ENCODE data around the gene SELENOO. TPM values are rescaled to one million over a fixed set of nuclear protein-coding genes. Genes with fewer than 3 reads are reported as not detected.

Gene SELENOO
- total RNA-seq, 1 experiment from 2014 or later: 19.0 TPM

GRCh38 chr22:50157709-50158375 is 43.0 kb upstream of the SELENOO start:
- Histone ChIP-seq H4K91ac (ENCODE audit: insufficient read length, low read depth, low read length) (no peak overlapping the region), H3K9ac (ENCODE audit: extremely low read depth, insufficient read length, low read length) (no peak overlapping the region), H2BK15ac (ENCODE audit: low read depth, low read length) (no peak overlapping the region), H4K5ac (ENCODE audit: insufficient read length, low read depth, low read length) (no peak overlapping the region), H3K9me3 (ENCODE audit: control insufficient read depth, low read depth, low read length) (no peaks in the 10 kb centered on the region), H3K27me3 (ENCODE audit: insufficient read depth, low read length) (no peaks in the 10 kb centered on the region), H2AFZ (ENCODE audit: low read length) (no peak overlapping the region), H3K4me1 (ENCODE audit: insufficient read depth, low read length) (no peaks in the 10 kb centered on the region), H2AK5ac (ENCODE audit: insufficient read length, low read length) (no peak overlapping the region), H3K56ac (ENCODE audit: insufficient read length, low read depth, low read length) (no peak overlapping the region), H2BK12ac (ENCODE audit: insufficient read length, low read depth, low read length) (no peak overlapping the region), H3K23ac (ENCODE audit: insufficient read length, low read depth, low read length) (no peak overlapping the region), H3K79me1 (ENCODE audit: insufficient read depth, low read depth, low read length, poor library complexity, severe bottlenecking) (no peaks in the 10 kb centered on the region), H2BK120ac (ENCODE audit: low read depth, low read length, poor library complexity, severe bottlenecking) (no peak overlapping the region), H2BK20ac (ENCODE audit: low read depth, low read length, poor library complexity, severe bottlenecking) (no peak overlapping the region), H3K4ac (ENCODE audit: low read depth, low read length) (no peak overlapping the region), H3K27ac (ENCODE audit: insufficient read length, low read depth, low read length) (no peak overlapping the region), H4K20me1 (ENCODE audit: control insufficient read depth, insufficient read depth, insufficient read length) (peaks cover 2% of the 10 kb centered on the region), H3K23me2 (ENCODE audit: insufficient read length, low read depth, low read length, poor library complexity, severe bottlenecking) (no peaks in the 10 kb centered on the region), H3T11ph (ENCODE audit: low read length) (no peak overlapping the region), H3K79me2 (ENCODE audit: insufficient read depth, low read length) (no peaks in the 10 kb centered on the region), H3K18ac (ENCODE audit: insufficient read length, low read depth, low read length) (no peak overlapping the region), H2BK5ac (ENCODE audit: insufficient read length, low read length) (no peak overlapping the region), H3K14ac (ENCODE audit: insufficient read depth, low read length) (no peak overlapping the region), H3K4me2 (ENCODE audit: insufficient read depth, insufficient read length, low read length) (no peak overlapping the region), H4K8ac (replicated peaks; ENCODE audit: insufficient read length, low read depth, low read length) (no peak overlapping the region)
- no peak for TF ChIP-seq CTCF (conservative IDR thresholded peaks at IDR 0.05)
- WGBS (ENCODE audit: extremely low coverage, insufficient read length, low lambda C conversion rate): no CpG with 5 or more reads among the region's 21 CpGs
- peaks cover 27% of the 10 kb centered on the region for H3K27me3 Mint-ChIP-seq (ENCODE audit: low read depth)
- peaks cover 7 to 9% of the 10 kb centered on the region in 2 experiments for H3K4me1 Mint-ChIP-seq
- DNase-seq: peak; percentile 31
- H3K4me3 Mint-ChIP-seq: no peak overlapping the region
- H3K27ac Mint-ChIP-seq: no peak overlapping the region
- no peaks in the 10 kb centered on the region for H3K9me3 Mint-ChIP-seq
- H3K36me3 Mint-ChIP-seq (ENCODE audit: insufficient read depth in 1 of 3, low read depth in 3 of 3): no peaks in the 10 kb centered on the region

All from H9 (cell line).